Effector memory CD8-positive, alpha-beta T cell (primary cell): Measurements from ENCODE around the gene TRAF3.
"Not testable (repeated sequence)": the region's sequence is repeated elsewhere in the genome, so short reads cannot be mapped to it uniquely, and the experiment has no call there.

Experiments
- ATAC-seq: fragments of 150-1000 bp; cut with Tn5 transposase; replicated peaks from 2 replicates; pipeline ENCODE4 v1.10.0; 2021; ENCODE audit warnings: mild to moderate bottlenecking, moderate library complexity
- DNase-seq, 3 experiments: peaks; one replicate each; pipeline ENCODE4 v3.0.0; 2021
- H3K27ac Mint-ChIP-seq, 2 donors: one replicate each; pipeline ENCODE4 v1.8.0; 2022; ENCODE audit warnings: mild to moderate bottlenecking in 2 of 2, mixed read lengths in 2 of 2, moderate library complexity in 2 of 2
- H3K27me3 Mint-ChIP-seq, 2 donors: one replicate each; pipeline ENCODE4 v1.8.0; 2022; ENCODE audit warnings: mixed read lengths in 2 of 2
- H3K36me3 Mint-ChIP-seq: one replicate; pipeline ENCODE4 v1.8.0; 2022; ENCODE audit warnings: mild to moderate bottlenecking, moderate library complexity, mixed read lengths; ENCODE audit not compliant: insufficient read depth
- H3K4me1 Mint-ChIP-seq, 2 donors: one replicate each; pipeline ENCODE4 v1.8.0; 2022; ENCODE audit warnings: low read depth in 2 of 2, mixed read lengths in 2 of 2
- H3K4me3 Mint-ChIP-seq, 2 donors: one replicate each; pipeline ENCODE4 v1.8.0; 2022; ENCODE audit warnings: mild to moderate bottlenecking in 2 of 2, mixed read lengths in 2 of 2, moderate library complexity in 2 of 2
- H3K9me3 Mint-ChIP-seq, 2 donors: one replicate each; pipeline ENCODE4 v1.8.0; 2022; ENCODE audit warnings: mixed read lengths in 2 of 2

The TRAF3 gene

GRCh38 chr14:102917469-102918211 is 140.4 kb downstream of the TRAF3 start:
- no peaks in the 10 kb centered on the region for H3K9me3 Mint-ChIP-seq
- H3K36me3 Mint-ChIP-seq, result no peaks in the 10 kb centered on the region
- H3K4me3 Mint-ChIP-seq, result no peak overlapping the region
- H3K27me3 Mint-ChIP-seq, result no peaks in the 10 kb centered on the region
- ATAC-seq, result peak; percentile 59
- DNase-seq, result peak; percentile 52 to 61 (median 59)
- H3K27ac Mint-ChIP-seq, result peak overlapping the region in 1 of 2 donors; percentile 49
- no peaks in the 10 kb centered on the region for H3K4me1 Mint-ChIP-seq

- ATAC-seq (no peak), DNase-seq (no peak)
- Mint-ChIP-seq H3K4me3 (no peak overlapping the region), H3K27me3 (no peaks in the 10 kb centered on the region), H3K9me3 (no peaks in the 10 kb centered on the region), H3K27ac (no peak overlapping the region), H3K36me3 (no peaks in the 10 kb centered on the region), H3K4me1 (peaks cover 0 to 2% of the 10 kb centered on the region in 2 donors)
Measured at GRCh38 chr14:102918438-102918837, 141.2 kb downstream of the TRAF3 start.

GRCh38 chr14:102920273-102920997 is 143.2 kb downstream of the TRAF3 start:
- ATAC-seq, result no peak
- Mint-ChIP-seq H3K27ac (no peak overlapping the region), H3K4me1 (peaks cover 0 to 6% of the 10 kb centered on the region in 2 donors), H3K36me3 (no peaks in the 10 kb centered on the region), H3K27me3 (peaks cover under 1 to 4% of the 10 kb centered on the region in 2 donors), H3K4me3 (no peak overlapping the region), H3K9me3 (no peaks in the 10 kb centered on the region)
- no peak for DNase-seq

- Mint-ChIP-seq H3K27ac (no peak overlapping the region), H3K36me3 (no peaks in the 10 kb centered on the region), H3K27me3 (peaks cover 5 to 9% of the 10 kb centered on the region in 2 donors), H3K9me3 (no peaks in the 10 kb centered on the region), H3K4me1 (peaks cover 0 to 8% of the 10 kb centered on the region in 2 donors), H3K4me3 (no peak overlapping the region)
- no peak for DNase-seq
- no peak for ATAC-seq
Measured at GRCh38 chr14:102920998-102921304, 143.7 kb downstream of the TRAF3 start.

- H3K36me3 Mint-ChIP-seq, result peaks cover 3% of the 10 kb centered on the region
- H3K27ac Mint-ChIP-seq, result peak within 1 kb of the TSS in 1 of 2 donors; percentile 11
- peaks cover 18 to 21% of the 10 kb centered on the region in 2 donors for H3K27me3 Mint-ChIP-seq
- H3K4me3 Mint-ChIP-seq, result peak within 1 kb of the TSS; percentile 50 to 62
- peaks cover 0 to 9% of the 10 kb centered on the region in 2 donors for H3K4me1 Mint-ChIP-seq
- H3K9me3 Mint-ChIP-seq, result no peaks in the 10 kb centered on the region
- DNase-seq (no peak), ATAC-seq (peak; percentile 37)
Measured at GRCh38 chr14:102922490-102923200, 145.4 kb downstream of the TRAF3 start, which contains the start of gene AMN. Gene AMN, plus strand, starts transcription at chr14:102922663. Its CDS starts 26 bp downstream, at chr14:102922689.

- no peak for DNase-seq
- no peak for ATAC-seq
- Mint-ChIP-seq H3K27ac (peak overlapping the region in 1 of 2 donors; percentile 11), H3K4me1 (peaks cover 0 to 9% of the 10 kb centered on the region in 2 donors), H3K9me3 (no peaks in the 10 kb centered on the region), H3K36me3 (peaks cover 3% of the 10 kb centered on the region), H3K4me3 (peak overlapping the region; percentile 50 to 62), H3K27me3 (peaks cover 18 to 22% of the 10 kb centered on the region in 2 donors)
Measured at GRCh38 chr14:102923201-102923924, 146.1 kb downstream of the TRAF3 start.

- Mint-ChIP-seq H3K4me1 (peaks cover 0 to 9% of the 10 kb centered on the region in 2 donors), H3K4me3 (peak overlapping the region in 1 of 2 donors; percentile 46), H3K27ac (no peak overlapping the region), H3K9me3 (no peaks in the 10 kb centered on the region), H3K27me3 (peaks cover 18 to 22% of the 10 kb centered on the region in 2 donors), H3K36me3 (peaks cover 3% of the 10 kb centered on the region)
- DNase-seq (no peak), ATAC-seq (no peak)
Measured at GRCh38 chr14:102923925-102924486, 146.8 kb downstream of the TRAF3 start.

GRCh38 chr14:102924632-102925588 is 147.7 kb downstream of the TRAF3 start:
- H3K36me3 Mint-ChIP-seq, result peaks cover 3% of the 10 kb centered on the region
- H3K9me3 Mint-ChIP-seq, result no peaks in the 10 kb centered on the region
- H3K27ac Mint-ChIP-seq, result no peak overlapping the region
- ATAC-seq (no peak), DNase-seq (no peak)
- peaks cover 0 to 9% of the 10 kb centered on the region in 2 donors for H3K4me1 Mint-ChIP-seq
- peak overlapping the region in 1 of 2 donors; percentile 46 for H3K4me3 Mint-ChIP-seq
- peaks cover 18 to 22% of the 10 kb centered on the region in 2 donors for H3K27me3 Mint-ChIP-seq

- H3K4me1 Mint-ChIP-seq, result peaks cover 0 to 9% of the 10 kb centered on the region in 2 donors
- ATAC-seq (no peak), DNase-seq (no peak)
- H3K27me3 Mint-ChIP-seq, result peaks cover 18 to 24% of the 10 kb centered on the region in 2 donors
- H3K27ac Mint-ChIP-seq, result no peak overlapping the region
- H3K9me3 Mint-ChIP-seq, result no peaks in the 10 kb centered on the region
- H3K4me3 Mint-ChIP-seq, result no peak overlapping the region
- peaks cover 3% of the 10 kb centered on the region for H3K36me3 Mint-ChIP-seq
Measured at GRCh38 chr14:102925646-102926045, 148.4 kb downstream of the TRAF3 start.

GRCh38 chr14:102926104-102926503 is 148.9 kb downstream of the TRAF3 start:
- H3K4me1 Mint-ChIP-seq, result peaks cover 0 to 9% of the 10 kb centered on the region in 2 donors
- H3K36me3 Mint-ChIP-seq, result peaks cover 3% of the 10 kb centered on the region
- no peak for ATAC-seq
- H3K27me3 Mint-ChIP-seq, result peaks cover 18 to 28% of the 10 kb centered on the region in 2 donors
- no peak for DNase-seq
- no peak overlapping the region for H3K27ac Mint-ChIP-seq
- no peaks in the 10 kb centered on the region for H3K9me3 Mint-ChIP-seq
- H3K4me3 Mint-ChIP-seq, result no peak overlapping the region

- not testable (repeated sequence) for H3K9me3 Mint-ChIP-seq, H3K27ac Mint-ChIP-seq, DNase-seq, ATAC-seq, H3K36me3 Mint-ChIP-seq, H3K4me1 Mint-ChIP-seq, H3K4me3 Mint-ChIP-seq
- H3K27me3 Mint-ChIP-seq, result peaks cover 18 to 34% of the 10 kb centered on the region in 2 donors
Measured at GRCh38 chr14:102926840-102927239, 149.6 kb downstream of the TRAF3 start.

GRCh38 chr14:102927346-102927877 is 150.2 kb downstream of the TRAF3 start:
- Mint-ChIP-seq H3K4me3 (peak overlapping the region; percentile 70), H3K4me1 (peaks cover 0 to 9% of the 10 kb centered on the region in 2 donors), H3K36me3 (peaks cover 3% of the 10 kb centered on the region), H3K27ac (no peak overlapping the region), H3K9me3 (no peaks in the 10 kb centered on the region), H3K27me3 (peaks cover 18 to 39% of the 10 kb centered on the region in 2 donors)
- ATAC-seq (no peak), DNase-seq (no peak)
